ENCODE results near the gene DYNLT4. TPM values are rescaled to one million over a fixed set of nuclear protein-coding genes. Genes with fewer than 3 reads are reported as not detected.
"Not testable (repeated sequence)": the region's sequence is repeated elsewhere in the genome, so short reads cannot be mapped to it uniquely, and the experiment has no call there.

The DYNLT4 gene
- total RNA-seq, 4 donors from 2014 or later: 1.4 TPM; not detected in 3

DNA sequence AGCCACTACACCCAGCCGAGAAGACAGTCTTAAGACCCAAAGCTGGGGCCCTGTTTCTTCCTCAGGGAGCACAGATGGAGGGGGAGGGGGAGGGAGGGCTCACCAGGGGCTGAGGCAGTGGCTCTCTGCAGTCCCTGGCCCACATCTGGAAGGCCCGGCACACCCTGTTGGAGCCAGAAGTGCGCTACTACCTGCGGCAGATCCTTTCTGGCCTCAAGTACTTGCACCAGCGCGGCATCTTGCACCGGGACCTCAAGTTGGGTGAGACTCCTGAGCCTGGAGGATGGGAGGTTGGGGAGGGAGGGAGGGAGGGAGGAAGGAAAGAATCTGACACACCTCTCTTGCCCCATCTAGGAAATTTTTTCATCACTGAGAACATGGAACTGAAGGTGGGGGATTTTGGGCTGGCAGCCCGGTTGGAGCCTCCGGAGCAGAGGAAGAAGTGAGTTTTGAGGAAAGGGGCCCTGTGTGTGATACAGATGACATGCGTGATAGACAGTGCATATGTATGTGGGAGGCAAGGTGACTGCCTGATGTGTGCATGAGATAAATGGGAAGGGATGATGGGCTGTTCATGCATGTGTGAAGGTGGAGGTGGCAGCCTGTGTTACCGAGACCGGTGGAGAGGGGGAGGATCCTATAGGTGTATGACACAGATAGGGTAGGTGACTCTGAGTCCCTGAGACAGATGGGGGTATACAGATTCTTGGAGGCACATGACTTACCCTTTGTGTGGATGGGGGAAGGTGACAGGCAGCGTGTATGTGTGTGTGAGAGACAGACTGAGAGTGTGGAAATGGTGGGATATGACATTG lies 5.5 kb downstream of the DYNLT4 start:
- intact Hi-C loops (cut with DNase I; ENCODE audit: low total_unique reads) (no loop called here), in situ Hi-C loops (cut with MboI; ENCODE audit: low pct_ligation_motif_present in 1 of 4, low pct_unique_long_range_greater_than_20kb in 1 of 4, low sequenced_read_pairs in 3 of 4) (no loop called here)
- Histone ChIP-seq H3K27ac (peak overlapping the region; percentile 26 to 90 (median 50)), H3K4me3 (peak overlapping the region in 2 of 4 donors; percentile 81 to 91), H3K36me3 (peaks cover 0 to 6% (median 0%) of the 10 kb centered on the region in 4 donors), H3K27me3 (no peaks in the 10 kb centered on the region), H3K9me3 (no peaks in the 10 kb centered on the region), H3K4me1 (peaks cover 13 to 36% (median 23%) of the 10 kb centered on the region in 4 donors)
- 78 to 85% methylated on average over 4 to 13 of the region's 13 CpGs for WGBS, 2 donors (ENCODE audit: low coverage in 1 of 2)
- peak; percentile 17 for DNase-seq
- no peak for TF ChIP-seq POLR2A (IDR thresholded peaks at IDR 0.05)
- no peak for TF ChIP-seq EP300 (IDR thresholded peaks at IDR 0.05; ENCODE audit: low read depth)
- TF ChIP-seq POLR2AphosphoS5 (IDR thresholded peaks at IDR 0.05): no peak
- TF ChIP-seq, protein P1, sequence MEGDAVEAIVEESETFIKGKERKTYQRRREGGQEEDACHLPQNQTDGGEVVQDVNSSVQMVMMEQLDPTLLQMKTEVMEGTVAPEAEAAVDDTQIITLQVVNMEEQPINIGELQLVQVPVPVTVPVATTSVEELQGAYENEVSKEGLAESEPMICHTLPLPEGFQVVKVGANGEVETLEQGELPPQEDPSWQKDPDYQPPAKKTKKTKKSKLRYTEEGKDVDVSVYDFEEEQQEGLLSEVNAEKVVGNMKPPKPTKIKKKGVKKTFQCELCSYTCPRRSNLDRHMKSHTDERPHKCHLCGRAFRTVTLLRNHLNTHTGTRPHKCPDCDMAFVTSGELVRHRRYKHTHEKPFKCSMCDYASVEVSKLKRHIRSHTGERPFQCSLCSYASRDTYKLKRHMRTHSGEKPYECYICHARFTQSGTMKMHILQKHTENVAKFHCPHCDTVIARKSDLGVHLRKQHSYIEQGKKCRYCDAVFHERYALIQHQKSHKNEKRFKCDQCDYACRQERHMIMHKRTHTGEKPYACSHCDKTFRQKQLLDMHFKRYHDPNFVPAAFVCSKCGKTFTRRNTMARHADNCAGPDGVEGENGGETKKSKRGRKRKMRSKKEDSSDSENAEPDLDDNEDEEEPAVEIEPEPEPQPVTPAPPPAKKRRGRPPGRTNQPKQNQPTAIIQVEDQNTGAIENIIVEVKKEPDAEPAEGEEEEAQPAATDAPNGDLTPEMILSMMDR (IDR thresholded peaks at IDR 0.05): no peak

DNA sequence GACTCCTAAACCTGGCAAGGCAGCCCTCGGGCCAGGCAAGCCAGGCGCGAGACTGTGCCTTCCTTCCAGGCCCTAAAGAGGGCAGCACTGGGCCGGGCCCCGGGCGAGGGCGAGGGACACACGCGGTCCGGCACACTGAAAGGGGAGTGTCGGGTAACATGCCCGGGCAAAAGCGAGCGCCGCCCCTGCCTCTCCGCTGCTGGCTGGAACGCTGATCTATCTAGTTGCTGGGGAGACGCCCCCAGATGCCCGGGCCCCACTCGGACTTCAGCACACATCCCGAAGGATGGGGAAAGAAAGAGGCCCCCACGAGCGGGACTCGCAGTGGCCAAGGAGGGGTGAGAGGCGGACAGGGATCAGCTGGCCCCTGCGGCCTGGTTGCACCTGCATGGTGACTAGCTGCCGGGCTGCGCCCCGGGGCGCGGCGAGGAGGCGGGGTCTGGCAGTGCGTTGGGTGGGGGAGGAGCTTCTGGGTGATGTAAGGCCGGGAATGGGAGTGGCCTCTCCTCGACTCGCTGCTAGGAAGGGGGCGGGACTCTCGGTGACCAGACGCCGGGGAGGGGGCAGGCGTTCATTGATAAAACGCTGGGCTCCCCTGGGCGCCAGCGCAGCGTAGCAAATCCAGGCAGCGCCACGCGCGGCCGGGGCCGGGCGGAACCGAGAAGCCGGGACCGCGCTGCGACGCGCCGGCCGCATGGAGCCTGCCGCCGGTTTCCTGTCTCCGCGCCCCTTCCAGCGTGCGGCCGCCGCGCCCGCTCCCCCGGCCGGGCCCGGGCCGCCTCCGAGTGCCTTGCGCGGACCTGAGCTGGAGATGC lies 7.2 kb downstream of the DYNLT4 start, which contains the start of gene PLK3:
PLK3 (plus strand) TSS at position 608 of the 815 bp plus-strand sequence; CDS start at position 695, 87 bp downstream.
- in situ Hi-C loops (cut with MboI; ENCODE audit: low pct_ligation_motif_present in 1 of 4, low pct_unique_long_range_greater_than_20kb in 1 of 4, low sequenced_read_pairs in 3 of 4): loop anchor here in 2 of 4 donors (25.0 kb wide), 2 partner anchors 212 to 512 kb away; partner anchors contain the start of genes HECTD3 (in 1 of the 2) and UROD (in 1 of the 2)
- TF ChIP-seq EP300 (IDR thresholded peaks at IDR 0.05; ENCODE audit: low read depth) (peak; percentile 29), POLR2AphosphoS5 (IDR thresholded peaks at IDR 0.05) (peak; percentile 89 to 97 (median 97)), POLR2A (IDR thresholded peaks at IDR 0.05) (peak; percentile 92)
- TF ChIP-seq, protein P1 (IDR thresholded peaks at IDR 0.05): peak; percentile 84 to 97 (median 92)
- 0 to 1% methylated on average over 7 to 57 of the region's 79 CpGs for WGBS, 2 donors (ENCODE audit: low coverage in 1 of 2)

DNA sequence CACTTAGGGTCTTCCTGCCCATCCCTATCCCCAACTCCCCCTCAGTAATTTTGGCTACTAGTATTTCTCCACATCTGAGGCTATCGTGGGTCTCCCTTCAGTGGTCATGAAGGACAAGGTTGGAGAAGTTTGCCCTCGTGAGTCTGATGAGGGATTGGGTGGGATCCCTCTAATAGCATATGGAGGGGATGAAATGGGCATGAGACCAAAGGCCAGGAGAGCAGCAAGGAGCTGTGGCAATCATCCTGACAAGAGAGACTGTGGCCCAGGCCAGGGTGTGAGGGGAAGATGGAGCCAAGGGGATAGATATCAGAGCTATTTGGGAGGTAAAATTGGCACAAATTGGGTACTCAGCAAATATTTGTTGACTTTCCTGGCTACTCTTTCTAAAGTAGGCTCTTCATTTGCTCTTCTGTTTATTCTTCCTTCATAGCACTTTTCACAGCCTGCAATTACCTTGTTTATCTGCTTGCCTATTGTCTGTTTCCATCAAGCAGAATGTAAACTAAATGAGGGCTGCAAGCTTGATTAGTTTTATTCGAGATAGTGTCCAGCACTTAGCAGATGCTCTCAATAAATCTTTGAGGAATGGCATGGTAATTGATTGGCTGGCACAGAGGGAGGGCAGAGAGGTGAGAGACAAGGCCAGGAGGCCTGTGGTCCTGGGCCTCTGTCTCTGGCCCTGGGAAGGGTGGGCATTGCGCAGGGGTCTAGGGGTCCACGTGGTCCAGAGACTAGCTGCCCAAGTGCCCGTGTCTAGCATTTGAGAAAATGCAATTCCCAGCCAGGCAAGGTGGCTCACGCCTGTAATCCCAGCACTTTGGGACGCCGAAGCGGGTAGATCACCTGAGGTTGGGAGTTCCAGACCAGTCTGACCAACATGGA lies 8.4 kb downstream of the DYNLT4 start:
- 86 to 100% methylated on average over 1 to 10 of the region's 10 CpGs for WGBS, 2 donors (ENCODE audit: low coverage in 1 of 2)

More for the DNA sequence above, 7.2 kb downstream of the DYNLT4 start, which contains the start of gene PLK3:
- no peaks in the 10 kb centered on the region for H3K9me3 ChIP-seq
- peak within 1 kb of the TSS; percentile 90 to 96 (median 94) for H3K27ac ChIP-seq
- no peaks in the 10 kb centered on the region for H3K36me3 ChIP-seq
- peak; percentile 99 for DNase-seq
- peaks cover 6 to 26% (median 16%) of the 10 kb centered on the region in 4 donors for H3K4me1 ChIP-seq
- peak within 1 kb of the TSS; percentile 58 to 91 (median 75) for H3K4me3 ChIP-seq
- H3K27me3 ChIP-seq: no peaks in the 10 kb centered on the region
- intact Hi-C loops (cut with DNase I; ENCODE audit: low total_unique reads): no loop called here

DNA sequence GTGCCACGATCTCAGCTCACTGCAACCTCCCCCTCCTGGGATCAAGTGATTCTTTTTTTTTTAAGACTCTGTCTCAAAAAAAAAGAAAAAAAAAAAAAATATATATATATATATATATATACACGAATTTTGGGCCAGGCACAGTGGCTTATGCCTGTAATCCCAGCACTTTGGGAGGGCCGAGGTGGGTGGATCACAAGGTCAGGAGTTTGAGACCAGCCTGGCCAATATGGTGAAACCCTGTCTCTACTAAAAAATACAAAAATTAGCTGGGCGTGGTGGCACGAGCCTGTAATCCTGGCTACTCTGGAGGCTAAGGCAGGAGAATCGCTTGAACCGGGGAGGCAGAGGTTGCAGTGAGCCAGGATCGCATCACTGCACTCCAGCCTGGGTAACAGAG lies 9.3 kb downstream of the DYNLT4 start:
- H3K36me3 ChIP-seq; H3K9me3 ChIP-seq; H3K27me3 ChIP-seq; H3K4me3 ChIP-seq; intact Hi-C loops (cut with DNase I; ENCODE audit: low total_unique reads); DNase-seq; H3K27ac ChIP-seq: not testable (repeated sequence)
- H3K4me1 ChIP-seq: peaks cover 6 to 26% (median 16%) of the 10 kb centered on the region in 4 donors
- in situ Hi-C loops (cut with MboI; ENCODE audit: low pct_ligation_motif_present in 1 of 4, low pct_unique_long_range_greater_than_20kb in 1 of 4, low sequenced_read_pairs in 3 of 4): loop anchor here in 2 of 4 donors (25.0 kb wide), 2 partner anchors 214 to 514 kb away; partner anchors contain the start of genes HECTD3 (in 1 of the 2) and UROD (in 1 of the 2)
- 75% methylated on average over 8 of the region's 8 CpGs; no CpG with 5 or more reads in 1 of the 2 donors for WGBS, 2 donors (ENCODE audit: low coverage in 1 of 2)

More for the DNA sequence above, 8.4 kb downstream of the DYNLT4 start:
- DNase-seq: no peak
- Histone ChIP-seq H3K9me3 (no peaks in the 10 kb centered on the region), H3K4me3 (no peak overlapping the region), H3K27ac (peak overlapping the region; percentile 90 to 96 (median 94)), H3K36me3 (no peaks in the 10 kb centered on the region), H3K27me3 (no peaks in the 10 kb centered on the region), H3K4me1 (peaks cover 6 to 26% (median 16%) of the 10 kb centered on the region in 4 donors)
- intact Hi-C loops (cut with DNase I; ENCODE audit: low total_unique reads) (no loop called here), in situ Hi-C loops (cut with MboI; ENCODE audit: low pct_ligation_motif_present in 1 of 4, low pct_unique_long_range_greater_than_20kb in 1 of 4, low sequenced_read_pairs in 3 of 4) (loop anchor here in 2 of 4 donors (25.0 kb wide), 2 partner anchors 214 to 514 kb away; partner anchors contain the start of genes HECTD3 (in 1 of the 2) and UROD (in 1 of the 2))
- TF ChIP-seq POLR2AphosphoS5 (IDR thresholded peaks at IDR 0.05) (no peak), EP300 (IDR thresholded peaks at IDR 0.05; ENCODE audit: low read depth) (no peak), POLR2A (IDR thresholded peaks at IDR 0.05) (no peak)
- TF ChIP-seq, protein P1 (IDR thresholded peaks at IDR 0.05): no peak
